Measurements from ENCODE around the gene SCG5.

GRCh38 chr15:32675466-32675865 is 34.0 kb downstream of the SCG5 start:
- no peak for TF ChIP-seq CTCF (IDR thresholded peaks at IDR 0.05; ENCODE audit: low read length)
- no peak for TF ChIP-seq EZH2 (IDR thresholded peaks at IDR 0.05; ENCODE audit: borderline replicate concordance, low read length)

Data from OCI-LY1 (cell line).